Central memory CD4-positive, alpha-beta T cell (primary cell): ENCODE results near the gene KPTN.
A peak's percentile ranks its signal among the peaks of the same experiment; 100 is the strongest.

ENCODE experiments used
- DNase-seq: peaks from one replicate; pipeline ENCODE4 v3.0.0; 2022
- total RNA-seq, 3 experiments: gene quantifications; one replicate each; lab custom pipeline; 2026; lab: John Stamatoyannopoulos, UW

Gene KPTN
- 3.3 to 4.9 (median 3.3) reads per million in 3 experiments for total RNA-seq

DNA sequence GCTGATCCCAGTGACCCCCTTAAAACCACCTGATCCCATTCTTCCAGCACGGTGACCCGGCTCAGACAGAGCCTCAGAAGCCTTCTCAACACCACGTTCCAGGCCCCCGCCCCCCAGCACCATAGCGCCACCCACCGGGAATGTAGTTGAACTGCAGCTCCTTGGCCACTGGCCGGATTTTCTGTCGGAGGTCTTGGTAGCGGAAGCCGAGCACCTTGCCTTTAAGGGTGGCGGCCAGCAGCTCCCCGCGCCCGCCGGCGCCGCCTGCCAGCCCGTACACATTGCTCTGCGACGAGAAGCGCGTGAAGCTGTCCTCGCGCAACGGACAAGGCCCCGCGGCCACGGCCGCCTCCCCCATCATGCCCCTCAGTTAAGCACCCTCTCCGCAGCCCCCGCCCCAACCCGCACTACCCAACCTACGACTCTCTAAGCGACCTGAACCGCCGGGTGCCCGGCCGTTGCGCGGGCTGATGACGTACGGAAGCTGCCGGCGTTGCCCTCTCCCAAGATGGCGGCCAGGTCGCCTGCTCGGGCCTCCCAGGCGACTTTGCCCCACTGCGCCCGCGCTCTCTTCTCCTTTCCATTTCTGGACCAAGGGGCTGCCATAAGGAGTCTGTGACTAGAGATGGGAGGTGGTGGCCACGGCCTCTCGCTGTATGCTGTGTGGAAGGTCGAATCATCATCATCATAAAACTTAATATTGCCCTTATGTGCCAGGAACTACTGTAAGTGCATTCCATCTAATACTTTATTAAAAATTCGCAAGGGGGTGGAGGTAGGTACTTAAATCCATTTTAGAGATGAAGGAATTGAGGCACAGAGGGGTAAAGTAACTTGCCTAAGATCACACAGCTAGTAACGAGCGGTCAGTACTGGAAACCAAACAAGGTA lies at the start of gene KPTN:
TSS of gene KPTN (minus strand) at position 420 of the 891 bp plus-strand sequence. CDS start at position 361, 59 bp downstream.
- peak; percentile 86 for DNase-seq

DNA sequence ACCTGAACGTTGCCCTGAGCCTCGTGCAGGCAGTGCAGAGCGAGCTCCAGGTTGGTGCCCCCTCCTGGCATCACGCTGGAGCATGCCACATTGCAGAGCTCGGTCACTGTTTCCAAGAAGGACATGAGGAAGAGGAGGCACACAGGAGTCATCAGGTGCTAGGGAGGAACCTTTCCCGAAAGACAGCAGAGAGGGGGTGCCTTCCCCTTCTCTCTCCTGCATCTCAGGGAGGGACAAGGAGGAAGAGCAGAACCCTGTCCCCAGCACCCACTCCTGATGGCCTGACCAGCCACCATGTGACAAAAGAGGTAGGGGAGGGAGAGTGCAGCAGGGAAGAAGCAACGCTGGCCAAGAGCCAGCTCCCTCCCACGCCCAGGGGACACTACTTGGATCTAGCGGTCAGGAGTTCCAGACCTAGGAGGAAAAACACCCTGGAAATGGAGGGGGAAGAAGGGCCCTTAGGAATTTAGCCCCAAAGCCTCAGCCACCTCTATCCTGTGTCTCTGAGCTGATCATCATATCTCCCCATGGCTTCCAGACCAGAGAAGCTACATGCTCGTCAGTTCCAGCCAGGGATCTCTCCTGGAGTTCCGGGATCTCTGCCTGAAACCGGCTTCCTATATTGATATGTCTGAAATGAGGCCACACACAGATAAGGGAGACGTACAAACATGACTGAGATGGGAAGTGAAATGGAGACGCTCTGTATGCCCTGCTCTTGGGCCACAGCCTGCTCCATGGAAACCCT lies 47.8 kb upstream of the KPTN start:
- no peak for DNase-seq

DNA sequence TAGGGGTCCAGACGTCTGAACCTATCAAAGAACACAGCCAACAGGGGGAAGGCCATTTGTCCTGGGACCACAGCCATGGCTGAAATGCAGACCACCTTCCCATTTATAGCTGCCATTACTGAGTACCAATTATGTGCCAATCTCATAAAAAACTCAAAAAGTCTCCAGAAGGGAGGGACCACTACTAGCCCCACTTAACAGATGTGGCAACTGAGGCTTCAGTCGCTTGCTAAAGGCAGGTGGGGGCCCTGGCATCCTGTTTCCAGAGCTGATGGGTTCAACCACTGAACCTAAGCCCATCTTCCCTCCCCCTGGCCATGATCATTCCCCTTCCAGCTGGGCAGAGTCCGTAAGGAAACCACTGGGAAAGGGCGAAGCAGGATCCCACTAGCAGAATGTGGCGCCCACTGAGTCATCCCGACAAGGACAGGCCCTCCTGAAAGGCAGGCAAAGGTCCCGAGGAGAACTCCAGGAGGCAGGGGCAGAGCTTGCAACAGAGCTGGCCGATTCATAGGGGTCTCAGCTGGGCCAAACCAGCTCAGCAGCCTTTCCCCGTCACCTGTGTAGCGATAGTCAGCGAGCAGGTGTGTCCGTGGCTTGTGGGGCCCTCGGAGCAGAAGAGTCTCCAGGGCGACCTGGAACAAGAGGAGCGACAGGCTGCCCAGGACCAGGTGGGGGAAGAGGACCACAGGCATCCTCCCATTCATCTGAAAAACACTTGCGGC lies 45.2 kb upstream of the KPTN start:
- no peak for DNase-seq

DNA sequence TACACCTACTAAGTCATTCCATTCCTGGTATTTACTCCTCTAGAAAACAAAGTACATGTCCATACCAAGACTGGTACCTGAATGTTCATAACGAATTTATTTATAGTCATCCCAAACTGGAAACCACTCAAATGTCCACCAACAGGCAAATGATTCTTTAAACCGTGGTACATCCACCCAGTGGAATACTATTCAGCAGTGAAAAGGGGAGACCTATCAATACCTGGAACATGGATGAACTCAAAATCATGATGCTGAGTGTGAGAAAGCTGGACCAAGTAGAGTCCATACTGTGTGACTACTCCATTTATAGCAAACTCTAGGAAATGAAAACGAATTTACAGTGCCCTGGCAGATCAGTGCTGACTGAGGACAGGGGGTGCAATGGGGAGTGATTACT lies 42.8 kb upstream of the KPTN start:
- no peak for DNase-seq

DNA sequence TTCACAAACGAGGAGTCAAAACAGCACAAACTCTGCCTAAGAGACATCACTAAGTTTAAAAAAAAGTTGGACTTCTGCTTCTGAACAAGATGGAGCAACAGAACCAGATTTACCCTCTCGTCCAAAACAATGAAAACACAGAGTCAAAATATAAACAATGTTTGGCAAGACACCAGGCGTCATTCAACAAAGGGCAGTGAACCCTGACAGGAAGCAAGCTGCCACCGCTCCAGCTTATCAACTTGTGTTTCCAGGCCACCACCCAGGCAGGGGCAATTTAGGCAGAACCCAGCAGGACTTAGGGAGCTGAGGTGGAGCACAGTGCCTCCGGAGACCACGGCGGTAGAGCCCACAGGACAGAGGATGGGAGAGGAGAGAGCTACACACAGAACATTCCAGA lies 39.5 kb upstream of the KPTN start:
- no peak for DNase-seq

DNA sequence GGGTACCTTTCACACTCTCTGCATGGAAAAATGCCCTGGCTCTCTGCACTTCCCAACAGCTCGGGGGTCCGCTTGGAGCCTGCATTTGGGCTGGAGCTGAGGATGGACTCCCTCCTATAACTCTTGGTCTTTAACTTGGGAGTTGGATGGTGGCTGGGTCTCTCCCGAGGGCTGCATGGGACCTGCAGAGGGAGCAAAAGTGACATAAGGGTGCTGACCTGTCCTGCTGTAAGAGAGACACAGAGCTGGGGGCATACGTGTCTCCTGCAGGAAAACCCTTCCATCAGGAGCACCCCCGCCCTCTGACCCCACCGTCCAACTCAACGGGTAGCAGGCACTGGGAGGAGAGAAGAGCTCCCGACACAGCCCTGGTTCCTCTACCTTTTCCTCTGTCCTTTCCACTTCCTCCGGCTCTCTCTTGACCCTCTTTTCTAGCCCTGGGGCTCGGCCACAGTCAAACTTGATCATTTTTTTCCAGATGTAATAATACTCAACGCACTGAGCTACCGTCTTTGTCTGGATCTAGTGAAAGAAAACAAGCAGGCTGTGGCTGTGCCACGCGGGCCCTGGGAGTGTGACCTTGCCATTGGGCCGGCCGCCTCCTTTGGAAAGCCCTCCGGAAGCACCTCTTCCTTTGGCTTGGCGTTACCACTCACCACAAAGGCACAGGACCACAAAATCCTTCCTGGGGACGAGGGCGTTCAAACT lies 37.6 kb upstream of the KPTN start:
- no peak for DNase-seq

DNA sequence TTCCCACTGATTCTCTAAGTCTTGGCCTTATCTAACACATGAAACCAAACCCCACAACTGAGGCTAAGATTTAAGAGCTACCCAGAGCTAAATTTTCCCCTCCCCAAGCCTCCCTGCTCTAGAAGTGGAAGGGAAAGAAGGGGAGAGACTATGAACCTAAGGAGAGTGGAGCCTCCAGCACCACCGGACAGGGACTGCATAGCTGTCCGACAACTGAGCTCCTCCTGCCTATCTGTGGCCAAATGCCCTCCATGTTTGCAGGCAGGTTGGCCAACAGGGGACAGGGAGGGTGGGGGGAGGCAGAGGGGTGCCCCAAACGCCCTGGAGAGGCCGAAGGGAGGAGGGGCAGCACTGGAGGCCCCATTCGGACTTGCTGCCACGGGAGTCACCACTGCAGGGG lies 36.8 kb upstream of the KPTN start:
- no peak for DNase-seq

DNA sequence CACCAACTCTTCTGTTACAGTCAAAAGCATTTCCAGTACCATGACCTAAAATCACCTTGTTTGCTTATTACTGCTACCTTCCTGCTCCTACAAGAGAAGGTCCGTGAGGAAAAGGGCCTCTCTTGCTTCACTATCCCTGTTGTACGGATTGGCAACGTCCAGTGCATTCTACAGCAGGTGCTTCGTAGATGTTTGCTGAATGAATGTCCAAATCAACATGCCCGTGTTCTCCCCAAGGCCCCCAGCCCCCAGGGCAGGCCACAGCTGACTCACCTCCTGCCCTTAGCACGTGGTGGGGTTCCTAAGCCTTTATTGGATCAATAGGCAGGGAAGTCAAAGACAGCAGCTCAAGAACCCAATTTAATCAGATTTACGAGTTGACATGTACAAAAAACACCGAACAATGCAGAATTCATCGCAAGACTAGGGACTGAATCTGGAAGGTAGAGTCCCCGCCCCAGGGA lies 36.4 kb upstream of the KPTN start:
- no peak for DNase-seq

DNA sequence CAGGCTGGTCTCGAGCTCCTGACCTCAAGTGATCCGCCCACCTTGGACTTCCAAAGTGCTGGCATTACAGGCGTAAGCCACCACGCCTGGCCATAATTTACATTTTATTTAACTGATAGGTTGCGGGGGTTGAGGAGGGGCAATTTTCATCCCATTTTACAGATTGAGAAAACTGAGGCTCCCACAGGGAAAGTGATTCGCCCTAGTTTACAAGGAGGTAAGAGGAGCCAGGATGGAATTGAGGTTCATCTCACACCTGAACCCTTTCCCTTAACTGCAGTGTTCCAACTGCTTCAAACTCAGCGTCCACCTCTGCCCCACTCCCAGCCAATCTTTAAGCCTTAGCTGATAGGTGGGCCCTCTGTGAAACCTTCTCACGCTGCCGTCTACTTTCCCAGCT lies 34.8 kb upstream of the KPTN start:
- no peak for DNase-seq

DNA sequence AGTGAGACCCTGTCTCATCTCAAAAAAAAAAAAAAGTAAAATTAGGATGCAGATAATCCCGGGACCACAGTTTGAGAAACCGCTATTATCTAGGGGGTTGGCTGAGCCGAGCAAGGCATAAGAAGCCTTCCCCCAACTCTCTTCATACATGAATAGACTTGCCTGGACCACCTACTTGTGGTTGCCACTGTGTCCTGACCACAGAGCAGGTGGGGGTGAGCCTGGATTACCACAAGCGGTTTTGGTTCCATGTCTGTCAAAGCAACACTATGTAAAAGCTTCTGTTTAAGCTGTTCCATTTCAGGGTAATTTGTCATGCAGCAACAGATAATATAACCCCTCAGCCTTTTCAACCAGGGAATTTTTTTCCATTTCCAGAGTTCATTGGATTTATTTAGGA lies 34.1 kb upstream of the KPTN start:
- no peak for DNase-seq

DNA sequence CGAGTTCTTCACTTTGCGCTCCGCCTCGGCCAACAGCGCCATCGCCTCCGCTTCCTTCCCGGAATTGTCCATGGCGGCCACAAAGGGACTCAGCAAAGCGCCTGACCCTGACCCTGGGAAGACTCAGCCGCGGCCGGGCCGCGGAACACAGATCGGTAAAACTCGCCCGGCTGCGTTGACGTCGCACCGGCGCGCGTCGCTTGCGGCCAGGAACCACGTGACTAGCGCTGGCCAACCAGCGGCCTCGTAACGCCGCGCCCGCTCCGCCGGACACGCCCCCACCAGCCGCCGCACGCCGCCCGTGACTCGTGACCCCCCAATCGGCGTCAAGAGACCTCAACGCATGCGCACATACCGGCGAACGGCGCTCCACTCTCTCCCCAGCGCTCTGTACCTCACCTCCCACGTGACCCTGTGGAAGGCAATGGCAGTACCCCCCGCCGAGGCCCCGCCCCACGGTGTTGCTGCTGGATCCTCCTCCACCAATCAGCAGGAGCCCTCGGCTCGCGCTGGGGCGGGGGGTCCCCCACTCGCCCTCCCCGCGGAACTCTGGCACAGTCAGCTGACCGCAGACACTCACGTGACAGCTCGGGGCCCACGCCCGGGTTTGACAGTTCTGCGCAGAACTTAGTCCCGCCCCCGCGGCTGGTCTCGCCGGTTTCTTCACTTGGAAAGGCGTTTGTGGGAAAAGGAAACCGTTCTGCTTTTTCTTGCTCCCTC lies 31.0 kb upstream of the KPTN start, which contains the start of gene NAPA:
TSS of gene NAPA (minus strand) at position 195 of the 720 bp plus-strand sequence. CDS start at position 72, 123 bp downstream.
- peak; percentile 100 for DNase-seq

DNA sequence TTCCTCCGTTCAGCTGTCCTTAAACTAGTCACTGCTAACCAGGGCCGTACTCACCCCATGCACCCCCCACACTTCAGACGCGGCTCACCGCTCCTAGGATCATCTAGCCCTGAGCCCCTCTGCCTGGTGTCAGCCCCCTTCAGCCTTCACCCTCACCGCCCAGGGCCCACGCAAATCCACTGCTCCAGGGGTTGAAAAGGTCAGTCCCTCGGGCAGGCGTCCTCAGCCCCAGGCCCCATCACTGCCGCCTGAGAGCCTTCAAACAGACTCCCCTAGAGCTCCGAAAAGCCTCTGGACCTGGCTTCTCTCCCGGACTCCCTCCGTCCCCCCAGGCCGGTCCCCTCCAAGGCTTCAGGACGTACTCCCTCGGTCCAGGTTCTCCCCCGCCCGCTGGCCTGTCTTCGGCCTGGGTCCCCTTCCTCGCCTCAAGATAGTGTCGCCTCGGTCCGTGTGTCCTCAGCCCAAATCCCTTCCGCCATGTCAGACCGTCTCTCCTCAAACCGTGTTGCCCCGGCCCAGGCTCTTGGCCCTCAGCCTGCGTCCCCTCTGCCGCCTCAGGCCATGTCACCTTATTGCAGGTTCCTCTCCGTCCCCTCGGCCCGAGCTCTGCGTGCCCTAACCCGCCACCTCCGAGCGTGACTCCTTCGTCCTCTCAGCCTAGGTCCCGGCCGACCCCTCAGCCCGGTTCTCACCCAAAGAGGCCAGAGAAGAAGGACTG lies 30.3 kb upstream of the KPTN start:
- no peak for DNase-seq

DNA sequence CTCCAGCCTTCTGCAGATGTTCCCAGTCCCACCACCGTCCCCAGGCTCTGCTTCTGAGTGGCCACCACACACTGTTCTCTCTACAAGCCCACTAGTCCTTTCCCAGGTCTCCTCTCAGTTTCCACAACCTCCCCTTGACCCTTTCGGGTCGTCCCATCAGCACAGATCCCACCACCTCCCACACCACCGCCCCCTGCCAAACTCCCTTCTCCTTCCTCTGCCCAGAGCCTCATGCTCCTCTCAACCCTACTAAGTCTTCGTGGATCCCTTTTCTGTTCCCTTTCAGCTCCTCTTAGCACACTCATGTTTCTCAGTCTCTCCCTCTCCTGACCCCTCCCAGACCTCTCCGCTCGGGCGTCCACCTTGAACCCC lies 28.9 kb upstream of the KPTN start:
- DNase-seq = no peak

DNA sequence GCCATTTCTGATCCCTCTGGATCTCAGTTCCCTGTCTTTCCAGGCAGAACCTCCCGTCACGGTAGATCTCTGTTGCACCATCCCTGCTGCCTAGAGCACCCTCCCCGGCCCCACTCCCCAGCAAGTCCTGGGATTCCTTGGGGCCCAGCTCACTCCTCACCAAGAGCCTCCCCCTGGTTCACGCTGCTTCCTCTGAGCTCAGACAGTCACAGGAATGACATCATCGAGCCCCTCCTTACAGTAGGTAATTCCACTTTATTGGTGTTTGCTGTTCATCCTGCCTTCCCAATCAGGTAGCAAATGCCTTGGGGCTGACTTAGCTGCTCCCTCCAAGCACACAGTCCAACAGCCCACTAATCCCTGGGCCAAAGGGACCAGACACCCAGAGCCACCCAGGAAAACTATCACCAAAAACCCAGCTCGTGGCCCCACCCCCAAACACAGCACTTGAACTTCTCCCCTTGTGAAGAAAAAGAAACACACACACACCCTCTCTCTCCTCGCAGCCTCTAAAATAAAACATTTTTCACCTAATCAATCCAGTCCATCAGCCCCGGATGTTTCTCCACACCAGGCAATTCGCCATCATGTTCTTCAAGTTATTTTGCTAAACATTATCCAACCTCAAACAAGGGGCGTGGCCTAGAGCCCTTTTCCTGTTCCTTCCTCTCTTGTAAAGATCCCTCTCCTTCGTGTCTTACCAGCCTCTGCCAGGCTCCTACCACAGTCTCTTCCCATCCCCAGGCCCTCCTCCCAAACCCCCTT lies 28.3 kb upstream of the KPTN start:
- no peak for DNase-seq

DNA sequence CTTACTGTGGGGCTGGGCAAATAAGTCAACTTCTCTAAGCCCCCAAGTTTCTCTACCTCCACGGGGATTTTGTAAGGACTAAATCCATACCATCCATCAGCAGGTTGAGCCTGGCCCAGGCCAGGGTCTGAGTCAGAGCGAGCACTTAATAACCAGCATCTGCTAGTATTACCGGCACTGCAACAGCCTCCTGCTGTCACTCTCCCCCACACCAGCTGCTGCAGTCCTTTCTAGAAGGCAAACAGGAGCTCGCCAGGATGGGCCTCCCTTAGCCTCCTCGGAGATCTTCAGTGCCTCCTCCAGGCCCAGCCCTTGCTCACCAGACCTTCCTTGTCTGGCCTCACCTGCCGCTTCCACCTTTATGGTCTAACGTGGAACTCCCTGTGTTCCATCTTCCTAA lies 27.7 kb upstream of the KPTN start:
- no peak for DNase-seq

DNA sequence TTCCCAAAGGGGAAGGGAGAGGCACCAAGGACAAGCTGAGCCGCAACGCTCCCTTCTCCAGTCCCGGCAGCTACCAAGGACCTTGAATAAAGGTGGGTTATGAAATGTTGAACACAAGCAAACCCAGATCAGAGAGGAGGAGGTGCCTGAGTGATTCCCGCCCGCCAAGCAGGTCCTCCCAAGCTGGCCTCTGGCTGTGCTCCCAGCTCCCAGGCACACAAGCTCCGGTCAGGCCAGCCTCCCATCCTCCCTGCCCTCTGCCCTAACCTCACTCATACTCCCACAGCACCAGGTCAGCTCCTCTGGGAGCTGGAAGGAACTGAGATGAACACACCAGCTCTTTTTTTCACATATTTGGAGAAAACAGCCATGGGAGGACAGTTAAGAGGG lies 27.1 kb upstream of the KPTN start:
- no peak for DNase-seq

DNA sequence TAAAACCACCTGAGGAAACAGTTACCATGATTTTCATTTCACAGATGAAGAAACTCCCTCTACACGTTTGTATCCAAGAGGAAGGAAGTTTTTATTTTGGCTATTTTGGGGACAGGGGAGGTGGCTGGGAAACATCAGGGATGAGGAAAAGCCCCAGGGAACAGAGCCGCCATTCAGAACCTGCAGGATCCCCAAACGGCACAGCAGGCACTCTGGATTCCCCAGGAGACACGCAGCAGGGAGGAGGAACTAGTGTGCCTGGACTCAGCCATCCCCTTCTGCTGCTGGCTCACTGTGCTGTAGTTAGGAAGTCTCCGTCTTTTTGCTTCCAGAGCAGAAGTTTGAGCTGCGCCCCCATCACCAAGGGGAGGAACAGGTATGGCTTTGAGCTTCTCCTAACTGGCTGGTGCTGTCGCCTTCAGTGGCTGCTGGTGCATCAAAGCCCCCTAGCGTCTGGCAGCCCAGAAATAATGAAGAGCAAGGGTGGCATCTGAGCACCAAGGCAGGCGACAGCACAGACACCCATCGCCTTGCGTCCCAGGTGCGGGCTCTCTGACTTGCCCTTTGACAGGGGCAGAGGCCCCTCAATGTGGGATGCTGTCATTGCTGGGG lies 26.6 kb upstream of the KPTN start:
- no peak for DNase-seq

DNA sequence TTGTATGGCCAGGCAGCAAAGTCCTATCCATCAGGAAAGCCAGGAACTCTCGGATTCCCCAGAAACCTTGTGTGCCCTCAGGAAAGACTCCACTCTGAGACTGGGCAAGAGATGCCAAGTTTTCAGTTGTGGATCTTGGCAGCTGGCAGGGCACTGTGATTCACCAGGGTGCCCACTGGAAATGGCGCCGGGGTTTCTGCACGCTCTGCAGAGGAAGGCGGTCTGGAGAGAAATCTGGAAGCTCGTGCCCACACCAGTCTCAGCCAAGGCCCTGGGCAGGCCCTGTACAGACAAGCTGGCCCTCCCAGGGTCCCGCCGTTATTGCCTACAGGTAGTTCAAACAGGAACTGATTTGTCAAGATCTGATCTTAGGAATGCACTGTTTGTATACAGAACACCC lies 26.0 kb upstream of the KPTN start:
- DNase-seq = no peak

DNA sequence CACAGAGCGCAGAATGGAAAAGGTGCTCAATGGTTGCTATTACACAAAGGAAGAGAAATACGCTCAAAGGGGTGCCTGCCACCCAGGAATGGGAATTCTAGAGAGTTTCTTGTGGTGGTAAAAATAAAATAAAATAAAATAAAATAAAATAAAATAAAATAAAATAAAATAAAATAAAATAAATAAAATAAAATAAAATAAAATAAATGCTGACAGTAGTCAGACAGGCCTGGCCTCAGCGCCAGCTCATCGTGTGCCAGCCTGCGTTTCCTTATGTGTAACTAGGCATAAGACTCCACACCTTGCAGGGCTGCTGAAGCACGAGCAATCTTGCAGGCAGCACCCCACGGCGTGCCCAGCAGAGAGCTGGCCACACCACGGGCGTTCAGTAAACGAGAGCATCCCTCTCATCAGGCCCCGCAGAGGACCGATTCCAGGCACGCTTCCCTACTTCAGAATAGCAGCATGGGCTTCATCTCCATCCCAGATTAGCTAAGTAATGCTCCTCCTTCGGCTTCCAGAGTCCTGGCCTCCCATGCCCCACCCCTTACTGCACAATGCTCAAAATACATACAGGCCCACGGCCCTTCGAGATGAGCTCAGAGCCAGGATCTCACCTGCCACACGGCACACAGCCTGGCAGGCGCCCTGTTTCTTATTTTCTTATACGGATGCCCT lies 25.3 kb upstream of the KPTN start:
- no peak for DNase-seq
